Thyroid gland (tissue), 4 donors: ENCODE data around the gene FLT4. TPM values are rescaled to one million over a fixed set of nuclear protein-coding genes. Genes with fewer than 3 reads are reported as not detected.

ENCODE experiments used
- DNase-seq, 2 donors: peaks; one replicate each; pipeline ENCODE4 v3.0.0-alpha.2; 2019
- H3K27ac ChIP-seq, 3 donors: fragments of 200-600 bp; sonication (generic); 1 replicate in 2 of 3; 2 replicates in 1 of 3; pipeline ENCODE4 v1.5.1; 2016 to 2019; ENCODE audit warnings: mild to moderate bottlenecking in 1 of 3, moderate library complexity in 1 of 3
- H3K27me3 ChIP-seq: fragments of 200-600 bp; sonication (generic); one replicate; pipeline ENCODE4 v1.5.1; 2019
- H3K36me3 ChIP-seq, 2 donors: fragments of 200-600 bp; sonication (generic); one replicate each; pipeline ENCODE4 v1.5.1; 2016 to 2019
- H3K4me1 ChIP-seq, 2 donors: fragments of 200-600 bp; sonication (generic); one replicate each; pipeline ENCODE4 v1.5.1; 2017 to 2019
- H3K4me3 ChIP-seq, 3 donors: fragments of 200-600 bp; sonication (generic); replicated peaks in 1 of 3; 1 replicate in 2 of 3; 2 replicates in 1 of 3; pipeline ENCODE4 v1.5.1; 2016; ENCODE audit warnings: mild to moderate bottlenecking in 1 of 3
- H3K9me3 ChIP-seq: fragments of 200-600 bp; sonication (generic); one replicate; pipeline ENCODE4 v1.5.1; 2017
- POLR2A ChIP-seq, 2 donors: fragments of 450-650 bp; IDR thresholded peaks; one replicate each; pipeline ENCODE4 v1.6.1; 2017; ENCODE audit warnings: antibody characterized with exemption in 2 of 2, mild to moderate bottlenecking in 2 of 2, moderate library complexity in 1 of 2
- WGBS, 2 donors: methylation state at CpG; one replicate each; pipeline ENCODE4 v1.1.5; 2017; 5-methylcytosine and 5-hydroxymethylcytosine counted together
- intact Hi-C: fragments of 100-400 bp; cut with DNase I; formaldehyde crosslinking; loops from one replicate; pipeline ENCODE4 v1.15.1; 2023
- total RNA-seq, 4 donors: library from RNA; depleted of rRNA; stranded (reverse); fragments of >200 nt; gene quantifications; one replicate each; pipeline ENCODE4 v1.2.3, GENCODE V29; 2016
- TF ChIP-seq, protein P1 (sequence below), 6 experiments: fragments of 200-600 bp in 3 of 6; fragments of 450-650 bp in 3 of 6; sonication (generic) in 3 of 6; IDR thresholded peaks; one replicate each; pipeline ENCODE4 v1.5.1; 2016 to 2019; ENCODE audit warnings: antibody characterized with exemption in 6 of 6, mild to moderate bottlenecking in 2 of 6, inconsistent platforms in 1 of 6, moderate library complexity in 1 of 6

The FLT4 gene
- total RNA-seq, 4 donors from 2014 or later = 52.8 to 90.9 (median 66.8) TPM

DNA sequence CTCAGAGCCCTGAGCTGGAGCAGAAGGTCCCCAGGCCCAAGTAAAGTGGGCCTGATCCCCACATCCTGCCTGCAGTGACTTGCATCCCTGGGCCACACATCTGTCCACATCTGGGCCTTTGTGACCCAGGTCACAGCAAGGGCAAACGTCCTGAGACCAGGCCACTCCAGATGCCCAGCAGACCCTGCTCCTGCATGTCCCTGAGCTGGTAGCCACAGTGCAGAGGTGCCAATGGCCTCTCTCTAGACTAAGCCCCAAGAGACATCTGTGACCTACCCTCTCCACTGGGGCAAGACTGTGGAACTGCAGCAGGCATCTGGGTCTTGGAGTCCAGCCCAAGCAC, 2.5 kb downstream of the FLT4 start:
- Histone ChIP-seq H3K4me1 (peaks cover 0 to 18% of the 10 kb centered on the region in 2 donors), H3K27me3 (no peaks in the 10 kb centered on the region), H3K9me3 (no peaks in the 10 kb centered on the region), H3K27ac (no peak overlapping the region), H3K4me3 (no peak overlapping the region), H3K36me3 (no peaks in the 10 kb centered on the region)
- WGBS, 2 donors = 60% methylated on average over 1 of the region's 1 CpG; no CpG with 5 or more reads in 1 of the 2 donors
- no peak for DNase-seq
- intact Hi-C loops = no loop called here
- TF ChIP-seq, protein P1, sequence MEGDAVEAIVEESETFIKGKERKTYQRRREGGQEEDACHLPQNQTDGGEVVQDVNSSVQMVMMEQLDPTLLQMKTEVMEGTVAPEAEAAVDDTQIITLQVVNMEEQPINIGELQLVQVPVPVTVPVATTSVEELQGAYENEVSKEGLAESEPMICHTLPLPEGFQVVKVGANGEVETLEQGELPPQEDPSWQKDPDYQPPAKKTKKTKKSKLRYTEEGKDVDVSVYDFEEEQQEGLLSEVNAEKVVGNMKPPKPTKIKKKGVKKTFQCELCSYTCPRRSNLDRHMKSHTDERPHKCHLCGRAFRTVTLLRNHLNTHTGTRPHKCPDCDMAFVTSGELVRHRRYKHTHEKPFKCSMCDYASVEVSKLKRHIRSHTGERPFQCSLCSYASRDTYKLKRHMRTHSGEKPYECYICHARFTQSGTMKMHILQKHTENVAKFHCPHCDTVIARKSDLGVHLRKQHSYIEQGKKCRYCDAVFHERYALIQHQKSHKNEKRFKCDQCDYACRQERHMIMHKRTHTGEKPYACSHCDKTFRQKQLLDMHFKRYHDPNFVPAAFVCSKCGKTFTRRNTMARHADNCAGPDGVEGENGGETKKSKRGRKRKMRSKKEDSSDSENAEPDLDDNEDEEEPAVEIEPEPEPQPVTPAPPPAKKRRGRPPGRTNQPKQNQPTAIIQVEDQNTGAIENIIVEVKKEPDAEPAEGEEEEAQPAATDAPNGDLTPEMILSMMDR (IDR thresholded peaks at IDR 0.05) = no peak
- no peak for TF ChIP-seq POLR2A (IDR thresholded peaks at IDR 0.05)

DNA sequence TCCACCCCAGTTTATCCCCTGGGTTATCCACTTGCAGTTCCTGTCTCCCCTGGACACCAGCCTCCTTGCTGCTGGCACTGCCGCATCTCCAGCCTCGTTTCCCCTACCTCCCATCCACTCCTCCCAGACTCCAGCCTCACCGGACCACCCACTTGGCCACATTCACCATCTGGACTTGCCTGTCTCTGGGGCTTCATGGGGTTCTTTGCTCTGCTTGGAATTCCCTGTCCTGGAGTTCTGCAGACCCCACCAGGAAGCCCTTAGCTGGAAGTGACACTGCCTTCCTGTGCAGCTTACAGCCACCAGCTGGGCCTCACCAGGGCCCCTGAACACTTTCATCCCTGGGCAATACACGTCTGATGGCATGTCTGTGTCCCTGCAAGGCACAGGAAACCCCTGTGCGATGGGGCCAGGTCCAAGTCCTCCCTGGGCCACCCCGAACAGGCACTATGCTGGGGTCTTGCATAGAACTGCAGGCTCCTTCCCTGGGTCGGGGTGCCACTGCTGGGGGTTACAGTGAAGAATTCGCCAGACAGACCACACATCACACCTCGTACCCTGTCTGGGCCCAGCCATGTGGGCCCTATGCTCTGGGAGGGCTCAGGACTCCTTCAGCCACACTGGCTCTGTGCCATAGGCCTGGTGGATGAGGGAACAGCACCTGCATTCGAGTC, 3.0 kb downstream of the FLT4 start:
- 75 to 85% methylated on average over 9 to 10 of the region's 10 CpGs for WGBS, 2 donors
- TF ChIP-seq, protein P1 (IDR thresholded peaks at IDR 0.05) = no peak
- TF ChIP-seq POLR2A (IDR thresholded peaks at IDR 0.05) = no peak
- intact Hi-C loops = no loop called here
- Histone ChIP-seq H3K4me3 (no peak overlapping the region), H3K27ac (no peak overlapping the region), H3K9me3 (no peaks in the 10 kb centered on the region), H3K27me3 (no peaks in the 10 kb centered on the region), H3K36me3 (no peaks in the 10 kb centered on the region), H3K4me1 (peaks cover 0 to 18% of the 10 kb centered on the region in 2 donors)
- no peak for DNase-seq

DNA sequence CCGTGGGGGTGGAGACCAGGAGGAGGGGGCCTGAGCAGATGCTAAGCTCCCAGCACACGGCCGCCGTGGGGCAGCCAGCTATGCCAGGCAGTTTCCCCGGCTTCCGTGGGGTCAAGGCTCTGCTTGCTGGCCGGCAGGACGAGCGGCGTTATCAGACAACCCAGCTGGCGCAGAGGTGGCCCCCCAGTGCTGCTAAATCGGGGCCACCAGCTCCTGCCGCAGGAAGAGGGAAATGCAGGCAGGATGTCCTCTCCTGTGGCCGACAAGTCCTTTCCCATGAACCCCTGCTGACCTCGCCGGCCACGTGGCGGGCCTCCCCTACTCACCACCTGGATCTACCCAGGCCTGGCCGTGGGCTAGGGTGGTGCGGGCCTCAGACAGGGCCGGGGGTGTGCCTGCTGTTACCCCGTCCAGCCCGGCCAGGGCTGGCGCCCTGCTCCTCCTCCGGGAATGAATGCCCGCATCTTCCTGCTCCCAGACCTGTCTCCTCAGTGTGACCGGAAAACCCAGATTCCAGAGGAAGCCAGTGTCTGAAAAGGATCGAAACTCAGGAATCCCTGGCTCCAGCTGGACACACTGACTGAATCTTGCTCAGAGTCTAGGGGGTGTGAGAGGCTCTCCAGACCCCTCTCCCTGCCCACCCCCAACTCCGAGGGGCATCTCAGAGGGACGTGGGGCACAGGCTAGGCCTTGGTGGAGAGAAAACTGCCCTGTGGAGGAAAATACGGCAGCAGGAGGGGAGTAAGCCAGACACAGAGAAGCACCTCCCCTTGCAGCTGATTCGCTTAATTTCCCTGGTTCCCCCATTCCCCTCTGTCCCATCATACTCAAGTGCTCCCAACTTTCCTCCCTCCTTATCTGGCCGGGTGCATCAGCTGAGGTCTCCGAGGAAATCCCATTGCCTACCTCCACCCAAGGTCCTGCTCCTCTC, 3.9 kb downstream of the FLT4 start:
- no peak for TF ChIP-seq POLR2A (IDR thresholded peaks at IDR 0.05)
- TF ChIP-seq, protein P1 (IDR thresholded peaks at IDR 0.05) = no peak
- peak; percentile 25 to 34 for DNase-seq
- H3K4me1 ChIP-seq = peaks cover 0 to 18% of the 10 kb centered on the region in 2 donors
- 80 to 83% methylated on average over 10 to 21 of the region's 34 CpGs for WGBS, 2 donors
- intact Hi-C loops = no loop called here
- H3K27me3 ChIP-seq = no peaks in the 10 kb centered on the region
- peak overlapping the region in 2 of 3 donors; percentile 5 to 28 for H3K27ac ChIP-seq
- no peaks in the 10 kb centered on the region for H3K9me3 ChIP-seq
- H3K36me3 ChIP-seq = no peaks in the 10 kb centered on the region
- H3K4me3 ChIP-seq = no peak overlapping the region

GRCh38 chr5:180644825-180645273, 4.6 kb downstream of the FLT4 start:
- Histone ChIP-seq H3K27ac (peak overlapping the region in 2 of 3 donors; percentile 5 to 23), H3K36me3 (no peaks in the 10 kb centered on the region), H3K9me3 (no peaks in the 10 kb centered on the region), H3K4me3 (no peak overlapping the region), H3K4me1 (peaks cover 0 to 12% of the 10 kb centered on the region in 2 donors), H3K27me3 (no peaks in the 10 kb centered on the region)
- no peak for DNase-seq
- TF ChIP-seq, protein P1 (IDR thresholded peaks at IDR 0.05) = no peak
- TF ChIP-seq POLR2A (IDR thresholded peaks at IDR 0.05) = no peak
- intact Hi-C loops = no loop called here
- WGBS, 2 donors = 65 to 71% methylated on average over 14 of the region's 14 CpGs
